HCT116 (cell line): ENCODE data around the gene FECH. TPM values are rescaled to one million over a fixed set of nuclear protein-coding genes. Genes with fewer than 3 reads are reported as not detected.

Experiments used
- ATAC-seq: fragments of 200-7000 bp; cut with Tn5 transposase; 2 replicates; pipeline ENCODE4 v1.9.1; 2020; ENCODE audit warnings: mild to moderate bottlenecking, moderate library complexity
- BruUV-seq: library from RNA; stranded (reverse); fragments of 400-500 nt; replicated peaks from 2 replicates; lab custom pipeline; 2021; lab: Mats Ljungman, UMichigan
- CTCF ChIA-PET: fragments of 300-600 bp; sonication (Branson Sonifier 250); formaldehyde crosslinking; loops from one replicate; lab custom pipeline; 2021; ENCODE audit warnings: antibody characterized with exemption; lab: Charles Lee
- POLR2A ChIA-PET: fragments of 300-600, 350-600 bp; sonication (Branson Sonifier 250); formaldehyde crosslinking; loops from one replicate; lab custom pipeline; 2021; ENCODE audit warnings: antibody characterized with exemption; lab: Charles Lee
- RAD21 ChIA-PET, 2 experiments: fragments of 300-600 bp; sonication (Branson Sonifier 250); formaldehyde crosslinking; loops; one replicate each; lab custom pipeline; 2023; ENCODE audit warnings: low total read pairs in 2 of 2; ENCODE audit not compliant: uncharacterized antibody in 2 of 2, unreplicated experiment in 2 of 2, low non-redundant PET in 1 of 2; lab: Charles Lee
- DNase-seq: peaks from one replicate; pipeline ENCODE4 v3.0.0-alpha.2; 2010; ENCODE audit warnings: low read depth, low spot score
- H2AFZ ChIP-seq: fragments of 200-600 bp; shearing (Covaris generic), sonication (generic); 2 replicates; pipeline ENCODE4 v1.6.1; 2017; ENCODE audit warnings: low read depth, mixed run types, mixed read lengths, antibody characterized with exemption, low read length; ENCODE audit not compliant: poor library complexity, severe bottlenecking
- H3K27ac ChIP-seq: 2 replicates; pipeline ENCODE4 v1.5.1; 2012; ENCODE audit warnings: low read depth, low read length
- H3K27me3 ChIP-seq: fragments of 200-600 bp; sonication (generic); 2 replicates; pipeline ENCODE4 v1.6.1; 2016; ENCODE audit warnings: mixed run types, low read length, mixed read lengths; ENCODE audit not compliant: insufficient read depth
- H3K36me3 ChIP-seq, 2 experiments: fragments of 200-500 bp in 1 of 2; fragments of 200-600 bp in 1 of 2; sonication (Bioruptor generic) in 1 of 2; sonication (generic) in 1 of 2; 2 replicates each; pipeline versions ENCODE4 v1.5.1 to v1.6.1; 2014 to 2016; ENCODE audit warnings: low read length in 2 of 2, inconsistent platforms in 1 of 2, mixed read lengths in 1 of 2, mixed run types in 1 of 2; ENCODE audit not compliant: insufficient read depth in 2 of 2, control insufficient read depth in 1 of 2
- H3K4me1 ChIP-seq, 2 experiments: fragments of 200-600 bp in 1 of 2; sonication (generic) in 1 of 2; 2 replicates each; pipeline versions ENCODE4 v1.5.1 to v1.6.1; 2012 to 2017; ENCODE audit warnings: low read length in 2 of 2, inconsistent platforms in 1 of 2, mild to moderate bottlenecking in 1 of 2, mixed read lengths in 1 of 2, mixed run types in 1 of 2, moderate library complexity in 1 of 2; ENCODE audit not compliant: insufficient read depth in 2 of 2, control insufficient read depth in 1 of 2
- H3K4me2 ChIP-seq: fragments of 200-600 bp; sonication (generic); 2 replicates; pipeline ENCODE4 v1.6.1; 2017; ENCODE audit warnings: mixed run types, low read length, mixed read lengths
- H3K4me3 ChIP-seq, 2 experiments: fragments of 200-600 bp in 1 of 2; sonication (generic) in 1 of 2; replicated peaks in 1 of 2; 2 replicates each; pipeline ENCODE4 v1.5.1; 2011 to 2016; ENCODE audit warnings: low read length in 2 of 2, control low read depth in 1 of 2, low read depth in 1 of 2, mild to moderate bottlenecking in 1 of 2, mixed read lengths in 1 of 2, mixed run types in 1 of 2
- H3K79me2 ChIP-seq: fragments of 200-600 bp; sonication (generic); 2 replicates; pipeline ENCODE4 v1.6.1; 2017; ENCODE audit warnings: mild to moderate bottlenecking, mixed run types, low read length, moderate library complexity, mixed read lengths; ENCODE audit not compliant: insufficient read depth
- H3K9ac ChIP-seq: fragments of 200-600 bp; sonication (generic); 2 replicates; pipeline ENCODE4 v1.6.1; 2016; ENCODE audit warnings: low read length, mixed read lengths
- H3K9me2 ChIP-seq: fragments of 200-600 bp; sonication (generic), shearing (Covaris generic); 2 replicates; pipeline ENCODE4 v1.6.1; 2017; ENCODE audit warnings: mixed run types, mild to moderate bottlenecking, moderate library complexity; ENCODE audit not compliant: insufficient read depth
- H3K9me3 ChIP-seq, 2 experiments: fragments of 200-500 bp in 1 of 2; fragments of 200-600 bp in 1 of 2; sonication (Bioruptor generic) in 1 of 2; sonication (generic) in 1 of 2; 2 replicates each; pipeline ENCODE4 v1.6.1; 2014 to 2017; ENCODE audit warnings: low read length in 2 of 2, mixed read lengths in 2 of 2, inconsistent platforms in 1 of 2, low read depth in 1 of 2, mild to moderate bottlenecking in 1 of 2, mixed run types in 1 of 2, moderate library complexity in 1 of 2; ENCODE audit not compliant: control insufficient read depth in 1 of 2, insufficient read depth in 1 of 2
- H4K20me1 ChIP-seq: fragments of 200-600 bp; sonication (generic), shearing (Covaris generic); 2 replicates; pipeline ENCODE4 v1.6.1; 2017; ENCODE audit warnings: mixed run types, mild to moderate bottlenecking, moderate library complexity; ENCODE audit not compliant: insufficient read depth
- ATF3 ChIP-seq: IDR thresholded peaks from 2 replicates; pipeline ENCODE4 v1.6.1; 2012
- CEBPB ChIP-seq: IDR thresholded peaks from 2 replicates; pipeline ENCODE4 v1.6.1; 2012; ENCODE audit warnings: low read depth
- CTCF ChIP-seq, 3 experiments: fragments of 200-600 bp in 1 of 3; sonication (generic) in 1 of 3; IDR thresholded peaks in 2 of 3; conservative IDR thresholded peaks in 1 of 3; 2 replicates each; pipeline ENCODE4 v1.5.1; 2012 to 2017; ENCODE audit warnings: low read depth in 2 of 3, low read length in 2 of 3, antibody characterized with exemption in 1 of 3, borderline replicate concordance in 1 of 3, control low read depth in 1 of 3, mild to moderate bottlenecking in 1 of 3, mixed read lengths in 1 of 3, mixed run types in 1 of 3, moderate library complexity in 1 of 3; ENCODE audit not compliant: insufficient read depth in 1 of 3
- EGR1 ChIP-seq: IDR thresholded peaks from 2 replicates; pipeline ENCODE4 v1.6.1; 2012; ENCODE audit warnings: low read depth
- ELF1 ChIP-seq: IDR thresholded peaks from 2 replicates; pipeline ENCODE4 v1.6.1; 2012; ENCODE audit warnings: low read depth, borderline replicate concordance
- EZH2phosphoT487 ChIP-seq: fragments of 200-600 bp; IDR thresholded peaks from 2 replicates; pipeline ENCODE4 v1.6.1; 2018; ENCODE audit warnings: antibody characterized with exemption, borderline replicate concordance
- JUND ChIP-seq: IDR thresholded peaks from 2 replicates; pipeline ENCODE4 v1.6.1; 2012
- MAX ChIP-seq: IDR thresholded peaks from 2 replicates; pipeline ENCODE4 v1.6.1; 2012
- POLR2A ChIP-seq: IDR thresholded peaks from 2 replicates; pipeline ENCODE4 v1.7.0; 2011; ENCODE audit warnings: borderline replicate concordance; ENCODE audit not compliant: insufficient read depth, insufficient read length; ENCODE audit errors: extremely low read depth
- POLR2AphosphoS5 ChIP-seq: IDR thresholded peaks from 2 replicates; pipeline ENCODE4 v1.6.1; 2011; ENCODE audit warnings: mild to moderate bottlenecking, low read depth, low read length, moderate library complexity
- RAD21 ChIP-seq: IDR thresholded peaks from 2 replicates; pipeline ENCODE4 v1.6.1; 2012; ENCODE audit warnings: low read depth, mild to moderate bottlenecking
- REST ChIP-seq: IDR thresholded peaks from 2 replicates; pipeline ENCODE4 v1.6.1; 2012; ENCODE audit warnings: low read depth
- SIN3A ChIP-seq: IDR thresholded peaks from 2 replicates; pipeline ENCODE4 v1.6.1; 2012; ENCODE audit warnings: low read depth
- SP1 ChIP-seq: IDR thresholded peaks from 2 replicates; pipeline ENCODE4 v1.6.1; 2012; ENCODE audit warnings: low read depth
- TCF7L2 ChIP-seq: IDR thresholded peaks from 2 replicates; pipeline ENCODE4 v1.7.0; 2011; ENCODE audit warnings: borderline replicate concordance, inconsistent platforms; ENCODE audit not compliant: insufficient read depth, insufficient read length; ENCODE audit errors: extremely low read depth
- ZBTB33 ChIP-seq: IDR thresholded peaks from 2 replicates; pipeline ENCODE4 v1.6.1; 2011; ENCODE audit warnings: mild to moderate bottlenecking, low read length, moderate library complexity; ENCODE audit not compliant: insufficient replicate concordance; ENCODE audit errors: extremely low read depth
- ZFX ChIP-seq: fragments of 450-650 bp; IDR thresholded peaks from 2 replicates; pipeline ENCODE4 v1.6.1; 2017
- intact Hi-C: fragments of 100-400 bp; cut with micrococcal nuclease; formaldehyde crosslinking; loops from 2 replicates; pipeline ENCODE4 v1.10.0; 2022
- total RNA-seq: library from RNA; stranded (reverse); gene quantifications from one replicate; pipeline ENCODE4 v1.2.1, GENCODE V29; 2021; ENCODE audit not compliant: unreplicated experiment

Gene FECH
- total RNA-seq, 1 experiment from 2014 or later = 42.7 TPM

- H3K4me2 ChIP-seq = no peak overlapping the region
- H3K36me3 ChIP-seq = peaks cover 0 to 2% of the 10 kb centered on the region in 2 experiments; a peak in 1 of 4 replicates
- no peak overlapping the region for H3K9ac ChIP-seq
- no peaks in the 10 kb centered on the region for H4K20me1 ChIP-seq
- no peaks in the 10 kb centered on the region for H3K27me3 ChIP-seq
- ATAC-seq (no peak), DNase-seq (no peak)
- CTCF ChIA-PET = no interaction called here
- intact Hi-C loops = no loop called here
- H2AFZ ChIP-seq = no peak overlapping the region
- POLR2A ChIA-PET = no interaction called here
- H3K27ac ChIP-seq = no peak overlapping the region
- TF ChIP-seq ZBTB33 (no peak), SIN3A (no peak), ATF3 (no peak), CEBPB (no peak), REST (no peak), JUND (no peak), ELF1 (no peak), CTCF (IDR thresholded peaks at IDR 0.05 in 2 of 3, conservative IDR thresholded peaks at IDR 0.05 in 1 of 3; ENCODE audit: borderline replicate concordance in 1 of 3, insufficient read depth in 1 of 3, low read depth in 2 of 3, low read length in 2 of 3) (no peak), TCF7L2 (no peak), EGR1 (no peak), RAD21 (no peak), POLR2A (no peak), MAX (no peak), ZFX (no peak), POLR2AphosphoS5 (no peak), SP1 (no peak), EZH2phosphoT487 (no peak)
- no peak overlapping the region for H3K4me3 ChIP-seq
- H3K79me2 ChIP-seq = peaks cover 7% of the 10 kb centered on the region; the same call in 1 of the 2 replicates
- H3K9me2 ChIP-seq = no peaks in the 10 kb centered on the region
- no TSS peak for BruUV-seq
- H3K9me3 ChIP-seq = no peaks in the 10 kb centered on the region
- RAD21 ChIA-PET = no interaction called here
- H3K4me1 ChIP-seq = peaks cover 4 to 27% of the 10 kb centered on the region in 2 experiments; a peak in 3 of 4 replicates
Observed at GRCh38 chr18:57584444-57584843, 2.1 kb downstream of the FECH start.
